PC-9 (cell line): Measurements from ENCODE around the gene KRTAP5-5. TPM values are rescaled to one million over a fixed set of nuclear protein-coding genes. Genes with fewer than 3 reads are reported as not detected.
"Not testable (repeated sequence)": the region's sequence is repeated elsewhere in the genome, so short reads cannot be mapped to it uniquely, and the experiment has no call there.

ENCODE experiments used
- BruUV-seq: library from RNA; stranded (reverse); fragments of 400-500 nt; replicated peaks from 2 replicates; lab custom pipeline; 2021; lab: Mats Ljungman, UMichigan
- CTCF ChIA-PET: fragments of 300-600 bp; sonication (Branson Sonifier 250); formaldehyde crosslinking; loops from one replicate; lab custom pipeline; 2022; ENCODE audit warnings: antibody characterized with exemption; lab: Charles Lee
- POLR2A ChIA-PET: fragments of 300-600 bp; sonication (Branson Sonifier 250); formaldehyde crosslinking; loops from one replicate; lab custom pipeline; 2022; ENCODE audit warnings: antibody characterized with exemption; ENCODE audit not compliant: unreplicated experiment; lab: Charles Lee
- DNase-seq, 2 experiments: peaks; one replicate each; pipeline versions ENCODE4 v3.0.0 to v3.0.0-alpha.2; 2015 to 2022; ENCODE audit warnings: mixed read lengths in 1 of 2
- H2AFZ ChIP-seq: fragments of 200-600 bp; sonication (generic); 2 replicates; pipeline ENCODE4 v1.8.1; 2017; ENCODE audit warnings: antibody characterized with exemption
- H3F3A ChIP-seq: fragments of 200-600 bp; sonication (generic); 2 replicates; pipeline ENCODE4 v1.8.1; 2017; ENCODE audit warnings: antibody characterized with exemption, mild to moderate bottlenecking, low read depth; ENCODE audit not compliant: insufficient read depth
- H3K27ac ChIP-seq: fragments of 200-600 bp; sonication (generic); 2 replicates; pipeline ENCODE4 v1.6.1; 2016; ENCODE audit warnings: mixed run types
- H3K27me3 ChIP-seq: fragments of 200-600 bp; sonication (generic); 2 replicates; pipeline ENCODE4 v1.6.1; 2016; ENCODE audit warnings: low read depth, mixed run types; ENCODE audit not compliant: insufficient read depth
- H3K36me3 ChIP-seq: fragments of 200-600 bp; sonication (generic); 2 replicates; pipeline ENCODE4 v1.6.1; 2016; ENCODE audit warnings: low read depth, mixed run types
- H3K4me1 ChIP-seq: fragments of 200-600 bp; sonication (generic); replicated peaks from 2 replicates; pipeline ENCODE4 v1.6.1; 2016; ENCODE audit warnings: mixed run types; ENCODE audit not compliant: insufficient read depth
- H3K4me2 ChIP-seq: fragments of 200-600 bp; sonication (generic); 2 replicates; pipeline ENCODE4 v1.6.1; 2017; ENCODE audit warnings: mixed run types
- H3K4me3 ChIP-seq: fragments of 200-600 bp; sonication (generic); 2 replicates; pipeline ENCODE4 v1.6.1; 2016; ENCODE audit warnings: mixed run types
- H3K79me2 ChIP-seq: fragments of 200-600 bp; sonication (generic); 2 replicates; pipeline ENCODE4 v1.6.1; 2017; ENCODE audit warnings: low read depth, mixed run types
- H3K9me2 ChIP-seq: fragments of 200-600 bp; sonication (generic); 2 replicates; pipeline ENCODE4 v1.8.1; 2017; ENCODE audit warnings: mild to moderate bottlenecking; ENCODE audit not compliant: insufficient read depth
- H3K9me3 ChIP-seq: fragments of 200-600 bp; sonication (generic); 2 replicates; pipeline ENCODE4 v1.8.1; 2016; ENCODE audit warnings: low read depth; ENCODE audit not compliant: insufficient read depth
- H4K20me1 ChIP-seq: fragments of 200-600 bp; sonication (generic); 2 replicates; pipeline ENCODE4 v1.8.1; 2017; ENCODE audit not compliant: insufficient read depth
- CTCF ChIP-seq: fragments of 200-600 bp; sonication (generic); conservative IDR thresholded peaks from 2 replicates; pipeline ENCODE4 v1.6.1; 2017; ENCODE audit warnings: mixed run types, antibody characterized with exemption, mild to moderate bottlenecking, moderate library complexity
- EZH2 ChIP-seq: fragments of 200-600 bp; sonication (generic); IDR thresholded peaks from 2 replicates; pipeline ENCODE4 v1.8.0; 2017; ENCODE audit warnings: antibody characterized with exemption, low read depth
- intact Hi-C: fragments of 100-400 bp; cut with micrococcal nuclease; formaldehyde crosslinking; loops from one replicate; pipeline ENCODE4 v1.10.0; 2022; ENCODE audit not compliant: unreplicated experiment
- total RNA-seq: library from RNA; stranded (reverse); gene quantifications from 2 replicates; pipeline ENCODE4 v1.2.3, GENCODE V29; 2021

The KRTAP5-5 gene
- total RNA-seq, 1 experiment from 2014 or later = not detected

DNA sequence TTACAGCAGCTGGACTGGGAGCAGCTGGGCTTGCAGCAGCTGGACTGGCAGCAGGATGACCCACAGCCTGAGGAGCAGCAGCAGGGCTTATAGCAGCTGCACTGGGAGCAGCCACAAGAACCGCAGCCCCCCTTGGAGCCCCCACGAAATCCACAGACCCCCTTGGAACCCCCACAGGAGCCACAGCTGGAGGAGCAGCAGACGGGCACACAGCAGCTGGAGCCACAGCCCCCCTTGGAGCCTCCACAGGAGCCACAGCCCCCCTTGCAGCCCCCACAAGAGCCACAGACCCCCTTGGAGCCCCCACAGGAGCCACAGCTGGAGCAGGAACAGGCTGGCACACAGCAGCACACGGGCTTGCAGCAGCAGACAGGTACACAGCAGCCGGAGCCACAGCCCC lies 21.7 kb upstream of the KRTAP5-5 start:
- H3K27me3 ChIP-seq = peaks cover 28% of the 10 kb centered on the region
- POLR2A ChIA-PET, BruUV-seq, H3K27ac ChIP-seq, H3K4me2 ChIP-seq, H2AFZ ChIP-seq, H3F3A ChIP-seq, H3K9me3 ChIP-seq, H4K20me1 ChIP-seq, H3K79me2 ChIP-seq, intact Hi-C loops, H3K4me3 ChIP-seq, H3K36me3 ChIP-seq, H3K9me2 ChIP-seq, DNase-seq, CTCF ChIA-PET, H3K4me1 ChIP-seq: not testable (repeated sequence)

DNA sequence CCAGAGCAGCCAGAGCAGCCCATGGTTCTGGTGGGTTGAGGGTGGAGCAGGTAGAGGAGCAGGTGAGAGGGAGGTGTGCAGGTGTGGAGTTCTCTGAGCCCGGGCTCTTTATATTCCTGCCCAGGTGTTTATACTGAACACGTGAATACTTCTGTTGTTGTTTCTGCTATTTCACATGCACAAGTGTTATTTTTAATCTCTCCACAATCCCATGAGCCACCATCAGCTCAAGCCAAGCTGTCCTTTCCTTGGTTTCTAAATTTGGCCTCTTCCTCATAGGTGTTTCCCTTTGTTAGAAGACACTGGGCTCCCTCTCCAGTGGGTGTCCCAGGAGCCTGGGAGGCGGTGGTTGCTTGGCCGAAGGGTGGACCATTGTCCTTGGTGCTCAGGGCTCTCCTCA lies 21.2 kb upstream of the KRTAP5-5 start, which contains the start of gene KRTAP5-3:
KRTAP5-3 (minus strand) TSS at position 101 of the 400 bp plus-strand sequence; CDS start at position 23, 78 bp downstream.
- Histone ChIP-seq H3K4me1 (no peaks in the 10 kb centered on the region), H3K27ac (no peak within 1 kb of the TSS), H2AFZ (no peak within 1 kb of the TSS), H3K27me3 (peaks cover 27% of the 10 kb centered on the region), H3K79me2 (no peaks in the 10 kb centered on the region), H3K36me3 (no peaks in the 10 kb centered on the region), H3K4me2 (no peak within 1 kb of the TSS), H3K9me3 (no peaks in the 10 kb centered on the region), H3K9me2 (no peaks in the 10 kb centered on the region), H3F3A (no peaks in the 10 kb centered on the region), H3K4me3 (no peak within 1 kb of the TSS), H4K20me1 (no peaks in the 10 kb centered on the region)
- intact Hi-C loops = no loop called here
- TF ChIP-seq CTCF (no peak), EZH2 (no peak)
- CTCF ChIA-PET = no interaction called here
- no peak for DNase-seq
- BruUV-seq = no TSS peak
- POLR2A ChIA-PET = no interaction called here

DNA sequence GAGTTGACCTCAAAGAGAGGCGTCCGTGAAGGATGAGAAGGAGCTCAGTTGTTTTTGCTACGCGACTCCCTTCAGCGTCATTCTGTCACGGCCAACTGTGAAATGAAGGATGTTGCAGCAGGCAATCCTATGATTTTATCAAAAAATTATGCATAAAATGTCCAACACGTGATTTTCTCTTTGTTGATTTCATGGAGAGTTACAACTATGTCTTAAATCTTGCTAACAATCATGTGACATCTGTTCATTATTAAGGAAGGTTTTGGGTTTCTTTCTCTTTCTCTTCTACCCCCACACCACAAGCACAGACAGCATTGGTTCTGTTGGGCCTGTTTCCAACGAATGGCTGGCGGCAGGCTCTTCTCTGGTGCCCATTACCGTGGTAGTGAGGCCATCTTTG lies 11.3 kb upstream of the KRTAP5-5 start:
- no peaks in the 10 kb centered on the region for H3F3A ChIP-seq
- ChIA-PET CTCF (no interaction called here), POLR2A (no interaction called here)
- no peaks in the 10 kb centered on the region for H4K20me1 ChIP-seq
- DNase-seq = no peak
- H3K4me2 ChIP-seq = no peak overlapping the region
- H3K27me3 ChIP-seq = peaks cover 60% of the 10 kb centered on the region
- no peaks in the 10 kb centered on the region for H3K4me1 ChIP-seq
- intact Hi-C loops = no loop called here
- H3K4me3 ChIP-seq = no peak overlapping the region
- H3K27ac ChIP-seq = no peak overlapping the region
- H3K9me2 ChIP-seq = no peaks in the 10 kb centered on the region
- H2AFZ ChIP-seq = no peak overlapping the region
- H3K79me2 ChIP-seq = no peaks in the 10 kb centered on the region
- no peaks in the 10 kb centered on the region for H3K9me3 ChIP-seq
- H3K36me3 ChIP-seq = no peaks in the 10 kb centered on the region
- TF ChIP-seq CTCF (no peak), EZH2 (no peak)
- BruUV-seq = no TSS peak

- Histone ChIP-seq H3F3A (no peaks in the 10 kb centered on the region), H4K20me1 (no peaks in the 10 kb centered on the region), H3K4me3 (no peak overlapping the region), H3K79me2 (no peaks in the 10 kb centered on the region), H3K27ac (no peak overlapping the region), H3K27me3 (peaks cover 64% of the 10 kb centered on the region), H3K4me1 (no peaks in the 10 kb centered on the region), H3K9me2 (no peaks in the 10 kb centered on the region), H3K9me3 (no peaks in the 10 kb centered on the region), H3K4me2 (no peak overlapping the region), H3K36me3 (no peaks in the 10 kb centered on the region), H2AFZ (no peak overlapping the region)
- CTCF ChIA-PET = no interaction called here
- BruUV-seq = no TSS peak
- no peak for DNase-seq
- intact Hi-C loops = no loop called here
- POLR2A ChIA-PET = no interaction called here
- TF ChIP-seq EZH2 = no peak
- TF ChIP-seq CTCF = no peak
Measured at GRCh38 chr11:1619449-1619848, 10.1 kb upstream of the KRTAP5-5 start.
